GM23248 (cell line): ENCODE results near the gene KDM3A.

Experiments
- EZH2 ChIP-seq: fragments of 200-600 bp; sonication (generic); IDR thresholded peaks from 2 replicates; pipeline ENCODE4 v1.6.1; 2018; ENCODE audit warnings: antibody characterized with exemption, mild to moderate bottlenecking; ENCODE audit not compliant: insufficient read depth, poor library complexity, severe bottlenecking
- EZH2phosphoT487 ChIP-seq: fragments of 200-600 bp; sonication (generic); IDR thresholded peaks from 2 replicates; pipeline ENCODE4 v1.6.1; 2018; ENCODE audit warnings: antibody characterized with exemption, moderate library complexity, mild to moderate bottlenecking, low read depth; ENCODE audit not compliant: insufficient read depth

DNA sequence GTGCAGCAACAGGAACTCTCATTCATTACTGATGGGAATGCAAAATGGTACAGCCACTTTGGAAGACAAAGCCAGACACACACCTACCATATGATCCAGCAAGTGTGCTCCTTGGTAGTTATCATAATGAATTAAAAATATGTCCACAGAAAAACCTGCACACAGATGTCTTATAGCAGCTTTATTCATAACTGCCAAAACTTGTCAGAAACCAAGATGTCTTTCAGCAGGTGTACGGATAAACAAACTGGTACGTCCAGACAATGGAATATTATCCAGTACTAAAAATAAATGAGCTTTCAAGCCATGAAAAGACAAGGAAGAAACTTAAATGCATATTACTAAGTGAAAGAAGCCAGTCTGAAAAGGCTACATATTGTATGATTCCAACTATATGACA is 71.7 kb downstream of the KDM3A start:
- no peak for TF ChIP-seq EZH2
- TF ChIP-seq EZH2phosphoT487: no peak
